SW480 (cell line): ENCODE results near the gene FAM8A1.

Experiments
- DNase-seq: peaks from one replicate; pipeline ENCODE4 v3.0.0-alpha.2; 2016; ENCODE audit warnings: low spot score

Gene FAM8A1

DNA sequence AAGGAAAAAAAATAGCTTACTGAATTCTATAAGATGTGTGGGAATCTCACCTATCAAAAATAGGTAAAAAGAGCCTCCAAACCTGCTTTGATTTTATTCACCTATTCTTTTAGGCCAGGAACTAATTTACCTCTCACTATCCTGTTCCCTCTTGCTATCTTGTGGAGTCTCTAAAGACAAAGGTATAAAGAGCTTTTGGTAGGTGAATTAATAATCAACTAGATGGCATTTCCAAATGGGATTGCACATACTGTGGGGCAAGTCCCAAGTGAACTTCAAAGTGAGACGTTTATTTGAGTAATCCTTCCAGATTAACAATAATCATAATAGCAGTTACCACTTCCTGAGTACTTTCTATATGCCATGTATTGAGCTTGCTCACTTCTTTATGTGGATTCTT is 2.8 kb downstream of the FAM8A1 start:
- DNase-seq, result no peak

DNA sequence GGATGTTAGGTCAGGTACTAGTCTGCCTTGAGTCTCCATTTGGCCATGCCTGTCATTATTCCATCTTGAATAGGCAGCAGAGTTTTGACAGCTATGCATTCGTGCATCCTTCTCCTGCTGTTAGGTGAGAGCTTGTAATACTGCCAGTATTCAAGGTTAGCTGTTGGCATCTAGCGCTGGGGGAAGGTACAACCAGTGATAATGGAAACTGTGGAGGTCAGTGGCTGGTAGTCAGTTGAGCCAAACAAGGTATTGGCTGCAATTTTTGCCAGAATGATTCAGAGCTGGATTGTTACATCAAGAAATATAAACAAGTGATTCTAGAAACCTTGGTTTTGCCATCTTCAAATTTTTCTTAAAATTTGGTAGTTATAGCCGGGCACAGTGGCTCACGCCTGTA is 6.5 kb downstream of the FAM8A1 start:
- DNase-seq, result no peak

DNA sequence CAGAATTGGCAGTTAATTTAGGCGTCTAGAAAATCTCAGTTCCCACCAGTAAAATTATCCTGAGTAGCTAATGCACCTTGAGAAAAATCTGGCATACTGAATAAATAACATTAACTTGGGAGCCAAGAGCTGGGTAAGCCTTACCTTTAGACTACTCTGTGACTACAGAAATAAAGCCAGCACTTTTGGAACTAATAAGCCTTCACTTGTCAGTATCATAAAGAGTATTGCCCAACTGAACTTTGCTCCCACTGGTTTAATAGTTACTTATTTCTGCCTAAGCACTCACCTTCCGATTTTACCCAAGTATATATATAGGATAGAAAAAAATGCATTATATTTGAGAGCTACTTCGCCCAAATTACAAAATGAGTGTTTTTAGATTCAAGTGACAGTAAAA is 10.7 kb downstream of the FAM8A1 start:
- no peak for DNase-seq

DNA sequence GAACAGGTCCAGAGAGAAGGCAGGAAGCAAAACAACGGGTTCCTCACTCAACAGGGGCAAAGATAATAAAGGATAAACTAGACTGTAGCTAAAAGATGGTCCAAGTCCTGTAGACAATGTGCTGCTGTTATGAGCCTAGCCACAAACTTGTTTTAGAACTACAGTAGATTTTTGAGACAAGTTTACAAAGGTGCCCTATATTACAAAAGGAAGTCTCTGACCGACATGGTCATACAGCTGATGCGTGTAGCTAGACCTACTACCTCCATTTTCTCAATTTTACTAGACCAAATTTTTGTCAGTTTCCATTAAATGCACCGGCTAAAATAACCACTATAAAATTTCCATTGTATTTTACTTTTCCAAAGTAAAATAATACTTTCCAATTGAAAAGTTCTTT is 11.9 kb downstream of the FAM8A1 start:
- DNase-seq, result no peak

DNA sequence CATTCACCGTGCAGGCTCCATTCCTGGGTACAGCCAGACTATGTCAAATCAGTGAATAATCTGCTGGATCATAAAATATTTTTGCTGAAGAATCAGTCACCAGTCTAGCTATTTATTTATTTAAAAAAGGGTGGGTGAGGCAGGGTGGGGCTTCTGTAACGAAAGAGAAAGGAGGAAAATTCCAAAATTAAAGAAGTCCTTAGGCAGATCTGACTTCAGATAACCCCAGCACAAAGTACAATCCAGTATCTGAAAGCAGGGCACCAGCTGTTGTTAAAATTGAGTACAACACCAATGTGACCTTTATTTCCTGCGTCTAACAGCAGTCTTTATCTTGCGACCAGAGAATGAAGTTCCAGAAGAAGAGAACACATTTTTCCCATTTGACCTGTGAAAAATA is 15.7 kb downstream of the FAM8A1 start:
- DNase-seq, result no peak

DNA sequence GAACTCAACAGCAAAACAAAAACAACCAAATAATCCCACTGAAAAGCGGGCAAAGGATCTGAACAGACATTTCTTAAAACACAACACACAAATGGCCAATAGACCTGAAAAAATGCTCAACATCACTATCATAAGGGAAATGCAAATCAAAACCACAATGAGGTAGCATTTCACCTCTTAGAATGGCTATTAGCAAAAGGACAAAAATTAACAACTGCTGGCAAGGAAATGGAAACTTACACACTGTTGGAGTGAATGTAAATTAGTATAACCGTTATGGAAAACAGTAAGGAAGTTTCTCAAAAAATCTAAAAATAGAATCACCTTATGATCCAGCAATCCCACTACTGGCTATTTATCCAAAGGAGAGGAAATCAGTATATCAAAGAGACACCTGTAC is 20.9 kb downstream of the FAM8A1 start:
- no peak for DNase-seq

DNA sequence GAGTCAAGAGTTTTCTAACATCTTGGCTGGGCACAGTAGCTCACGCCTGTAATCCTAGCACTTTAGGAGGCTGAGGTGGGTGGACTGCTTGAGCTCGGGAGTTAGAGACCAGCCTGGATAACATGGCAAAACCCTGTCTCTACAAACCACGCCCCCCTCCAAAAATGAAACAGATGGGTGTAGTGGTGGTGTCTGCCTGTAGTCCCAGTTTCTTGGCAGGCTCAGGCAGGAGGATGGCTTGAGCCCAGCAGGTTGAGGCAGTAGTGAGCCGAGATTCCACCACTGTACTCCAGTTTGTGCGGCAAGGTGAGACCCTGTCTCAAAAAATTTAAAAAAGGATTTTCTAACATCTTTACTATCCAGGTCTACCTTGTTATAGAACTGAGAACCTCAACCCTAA is 22.0 kb downstream of the FAM8A1 start:
- DNase-seq, result no peak

DNA sequence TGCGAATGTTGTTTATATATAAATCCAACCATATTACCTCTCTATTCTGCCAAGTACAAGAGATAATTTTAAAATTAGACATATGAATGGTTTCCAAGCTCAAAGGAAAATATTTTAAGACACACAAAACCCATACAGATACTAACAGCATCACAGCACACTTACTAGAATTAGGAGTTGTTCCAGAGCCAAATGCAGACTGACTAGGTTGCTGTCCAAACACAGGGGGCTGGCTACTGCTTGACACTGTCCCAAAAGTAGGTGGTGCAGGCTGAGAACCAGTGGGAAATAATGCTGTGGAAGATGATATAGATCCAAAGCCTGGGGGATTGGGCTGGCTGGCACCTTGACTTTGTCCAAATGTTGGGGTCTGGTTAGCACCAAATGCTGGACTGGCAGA is 24.3 kb downstream of the FAM8A1 start:
- DNase-seq, result no peak

DNA sequence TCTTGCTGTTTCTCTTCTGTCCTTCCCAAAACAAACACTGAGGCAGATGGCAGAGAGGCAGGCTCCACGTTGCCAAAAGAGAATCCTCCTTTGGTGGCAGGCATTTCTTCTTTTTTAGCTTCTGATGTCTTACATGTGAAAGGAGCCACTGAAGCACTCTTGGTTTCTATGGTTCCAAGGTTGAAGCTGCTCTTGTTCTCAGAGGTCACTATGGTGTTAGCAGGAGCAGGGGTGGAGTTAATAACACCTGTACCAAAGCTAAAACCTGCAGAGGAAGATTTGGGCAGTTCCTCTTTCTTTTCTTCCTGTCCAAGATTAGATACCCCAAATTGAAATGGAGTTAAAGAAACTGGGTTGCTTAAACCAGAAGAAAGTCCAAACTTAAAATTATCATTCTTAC is 28.8 kb downstream of the FAM8A1 start:
- no peak for DNase-seq

DNA sequence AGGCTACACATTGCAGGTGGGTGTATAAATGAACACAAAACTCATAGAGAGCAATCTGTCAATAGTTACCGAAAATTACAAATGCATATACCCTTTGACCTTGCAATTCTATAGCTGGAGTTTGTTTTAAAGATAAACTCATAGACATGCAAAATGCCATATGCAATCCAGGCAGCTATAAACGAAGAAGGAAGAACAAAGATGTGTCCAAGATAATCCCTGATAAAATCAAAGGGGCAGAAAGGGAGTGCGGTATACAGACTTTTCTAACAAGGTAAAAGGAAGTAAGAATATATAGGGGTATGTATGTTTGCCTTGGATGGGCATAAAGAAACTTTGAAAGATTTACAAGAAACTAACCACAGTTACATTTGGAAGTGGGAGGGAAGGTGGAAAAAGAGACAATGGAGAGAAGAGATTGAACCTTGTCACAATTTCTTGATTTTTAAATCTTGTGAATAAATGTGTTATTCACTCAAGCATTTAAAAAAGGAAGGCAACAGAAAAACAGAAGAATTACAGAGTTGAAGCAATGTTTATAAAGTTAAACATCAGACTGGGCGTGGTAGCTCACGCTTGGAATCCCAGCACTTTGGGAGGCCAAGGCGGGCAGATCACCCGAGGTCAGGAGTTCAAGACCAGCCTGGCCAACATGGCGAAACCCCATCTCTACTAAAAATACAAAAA is 29.9 kb downstream of the FAM8A1 start:
- DNase-seq, result no peak

DNA sequence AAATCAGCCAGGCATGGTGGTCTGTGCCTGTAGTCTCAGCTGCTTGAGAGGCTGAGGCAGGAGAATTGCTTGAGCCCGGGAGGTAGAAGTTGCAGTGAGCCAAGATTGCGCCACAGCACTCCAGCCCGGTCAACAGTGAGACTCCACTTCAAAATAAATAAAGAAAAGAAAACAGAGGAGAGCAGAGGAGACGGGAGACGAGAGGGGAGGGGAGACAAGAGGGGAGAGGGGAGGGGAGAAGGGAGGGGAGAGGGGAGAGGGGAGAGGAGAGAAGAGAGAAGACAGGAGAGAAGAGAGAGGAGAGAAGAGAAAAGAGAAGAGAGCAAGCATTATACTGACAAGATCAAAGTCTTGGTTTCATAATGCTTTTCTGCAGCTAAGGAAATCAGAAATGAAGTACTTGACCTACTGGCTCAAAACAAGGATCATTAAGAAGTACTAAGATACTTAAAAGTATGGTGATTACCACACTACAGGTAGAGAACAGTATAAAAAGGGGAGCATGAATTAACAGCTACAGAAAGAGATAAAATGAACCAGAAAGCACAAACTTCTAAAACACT is 30.5 kb downstream of the FAM8A1 start:
- DNase-seq, result no peak

DNA sequence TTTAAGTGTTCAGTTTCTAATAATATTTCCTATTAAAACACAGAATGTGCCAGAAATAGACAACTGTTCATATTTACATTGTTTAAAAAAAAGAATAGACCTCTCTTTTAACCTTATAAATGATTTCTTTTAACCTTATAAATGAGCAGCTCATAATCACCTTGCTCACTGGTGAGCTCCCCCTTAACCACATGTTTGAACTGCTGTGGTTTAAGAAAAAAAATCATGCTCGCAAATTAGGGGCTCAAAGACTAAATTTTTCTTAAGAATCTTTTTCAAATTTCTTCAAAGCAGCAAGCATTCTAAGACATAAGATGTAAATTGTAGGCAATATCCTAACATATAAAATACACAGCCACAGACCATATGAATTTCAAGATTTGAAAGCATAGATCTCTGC is 32.8 kb downstream of the FAM8A1 start:
- DNase-seq, result no peak

DNA sequence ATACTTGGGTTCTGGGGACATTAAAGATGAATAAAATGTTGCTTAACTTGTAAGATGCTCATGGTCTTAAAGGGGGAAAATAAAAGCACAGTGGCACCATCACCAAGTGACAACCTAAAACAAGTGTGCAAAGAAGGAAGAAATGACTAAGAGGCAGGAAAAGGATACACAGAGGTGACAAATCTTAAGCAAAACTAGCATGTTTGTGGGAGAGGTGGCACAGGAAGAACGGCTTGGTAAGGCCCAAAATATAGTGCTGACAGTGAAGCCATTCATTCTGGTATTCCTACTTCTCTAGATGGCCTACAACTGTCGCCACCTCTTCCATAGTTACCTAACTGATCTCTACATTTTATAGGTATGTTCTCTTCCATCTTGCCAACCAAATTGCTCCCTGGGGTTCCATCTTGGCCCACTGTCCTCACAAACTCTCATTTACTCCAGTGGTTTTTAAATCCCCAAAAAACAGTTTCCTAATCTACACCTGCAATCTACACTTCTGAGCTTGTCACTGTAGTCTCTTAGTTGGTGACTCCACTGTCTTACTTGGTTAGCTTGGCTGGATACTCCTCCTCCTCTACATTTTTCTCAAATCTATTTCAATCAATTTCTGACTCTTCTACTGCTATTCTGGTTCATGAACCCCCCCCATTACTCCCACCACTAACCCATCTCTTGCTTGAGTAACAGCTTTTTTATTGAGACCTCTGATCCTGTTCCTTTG is 33.5 kb downstream of the FAM8A1 start:
- DNase-seq, result no peak

DNA sequence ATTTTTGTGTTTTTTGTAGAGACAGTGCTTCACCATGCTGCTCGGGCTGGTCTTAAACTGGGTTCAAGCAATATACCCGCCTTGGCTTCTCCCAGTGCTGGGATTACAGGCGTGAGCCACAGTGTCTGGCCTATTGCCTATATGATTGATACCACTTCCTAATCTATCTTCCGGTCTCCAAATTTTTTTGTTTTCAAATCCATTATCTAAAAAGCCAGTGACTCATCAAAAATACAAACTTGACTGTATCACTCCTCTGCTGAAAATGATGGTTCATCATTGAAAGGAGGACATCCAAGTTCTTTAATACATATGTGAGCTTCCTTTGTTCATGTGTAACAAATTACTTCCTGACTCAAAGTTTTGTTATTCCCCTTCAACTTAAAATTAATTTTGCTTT is 35.5 kb downstream of the FAM8A1 start:
- no peak for DNase-seq

DNA sequence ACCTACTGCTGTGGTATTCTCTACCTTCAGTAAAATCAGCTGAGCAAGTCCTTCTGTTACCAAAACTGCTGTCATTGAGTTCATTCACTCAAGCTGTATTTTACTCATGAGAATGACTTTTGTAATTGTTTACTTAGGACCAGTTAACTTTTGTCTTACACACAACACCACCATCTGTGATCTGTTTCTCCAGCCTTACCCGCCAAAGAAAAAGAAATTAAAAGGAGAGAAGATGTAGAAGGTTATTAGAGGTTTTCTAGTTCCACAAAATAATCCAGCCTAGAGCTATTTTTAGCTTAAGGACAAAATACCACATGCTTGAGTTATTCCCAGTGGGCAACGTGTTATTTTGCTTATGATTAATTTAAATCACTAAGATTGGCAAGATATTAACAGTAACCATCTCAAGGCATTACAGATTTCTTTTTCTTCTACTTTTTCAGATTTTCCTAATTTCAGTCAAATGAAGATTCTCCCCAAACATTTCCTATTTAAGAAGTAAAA is 38.2 kb downstream of the FAM8A1 start:
- DNase-seq, result no peak

DNA sequence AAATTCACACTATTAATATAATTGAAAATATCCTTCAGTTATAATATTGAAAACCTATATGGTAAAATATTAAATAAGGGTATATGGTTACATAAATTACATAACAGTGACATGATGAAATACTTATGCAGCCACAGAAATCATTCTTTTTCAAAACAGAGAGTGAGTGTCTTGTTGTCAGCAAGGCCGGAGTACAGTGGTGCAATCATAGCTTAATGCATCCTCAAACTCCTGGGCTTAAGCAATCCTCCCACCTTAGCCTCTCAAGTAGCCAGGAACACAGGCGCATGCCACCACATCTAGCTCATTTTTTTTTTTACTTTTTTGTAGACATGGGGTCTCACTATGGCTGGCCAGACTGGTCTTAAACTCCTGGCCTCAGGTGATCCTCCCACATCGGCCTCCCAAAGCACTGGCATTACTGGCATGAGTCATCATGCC is 40.4 kb downstream of the FAM8A1 start:
- no peak for DNase-seq

DNA sequence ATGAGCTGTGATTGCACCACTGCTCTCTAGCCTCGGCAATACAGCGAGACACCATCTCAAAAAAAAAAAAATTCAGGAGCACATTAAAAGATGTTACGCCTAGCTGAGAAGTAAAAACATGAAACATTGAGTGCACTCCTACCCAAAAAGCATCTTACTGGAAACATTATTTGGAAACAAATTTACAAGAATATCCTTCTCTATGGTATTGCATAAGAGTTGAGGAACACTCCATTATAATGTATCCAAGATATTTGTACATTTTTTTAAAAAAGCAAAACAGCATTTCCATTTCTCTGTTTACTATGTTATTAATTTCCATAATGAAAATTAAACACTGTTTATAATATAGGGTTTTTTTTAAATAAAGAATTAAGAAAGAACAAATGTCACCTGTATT is 48.6 kb downstream of the FAM8A1 start:
- no peak for DNase-seq

DNA sequence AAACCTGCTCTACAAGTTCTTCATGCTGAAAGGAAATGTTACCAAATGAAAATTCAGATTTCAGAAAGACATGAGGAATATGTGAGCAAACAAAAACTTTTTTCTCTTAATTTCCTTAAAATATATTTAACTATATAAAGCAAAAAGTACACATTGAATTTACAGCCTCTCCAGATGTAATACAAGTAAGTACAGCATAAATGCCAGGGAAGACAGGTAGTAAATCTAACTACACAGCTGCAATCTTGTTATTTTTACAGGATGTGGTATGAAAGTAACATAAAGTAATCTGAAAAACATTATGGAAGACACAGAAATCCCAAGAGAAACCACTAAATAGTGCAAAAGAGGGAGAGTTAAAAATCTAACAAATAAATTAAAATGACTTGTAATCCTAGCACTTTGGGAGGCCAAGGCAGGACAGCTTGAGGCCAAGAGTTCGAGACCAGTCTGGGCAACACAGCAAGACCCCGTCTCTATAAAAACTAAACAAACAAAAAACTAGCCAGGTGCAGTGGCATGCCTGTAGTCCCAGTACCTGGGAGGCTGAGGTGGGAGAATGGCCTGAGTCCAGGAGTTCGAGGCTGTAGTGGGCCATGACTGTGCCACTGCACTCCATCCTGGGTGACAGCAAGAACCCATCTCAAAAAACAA is 50.7 kb downstream of the FAM8A1 start:
- no peak for DNase-seq

DNA sequence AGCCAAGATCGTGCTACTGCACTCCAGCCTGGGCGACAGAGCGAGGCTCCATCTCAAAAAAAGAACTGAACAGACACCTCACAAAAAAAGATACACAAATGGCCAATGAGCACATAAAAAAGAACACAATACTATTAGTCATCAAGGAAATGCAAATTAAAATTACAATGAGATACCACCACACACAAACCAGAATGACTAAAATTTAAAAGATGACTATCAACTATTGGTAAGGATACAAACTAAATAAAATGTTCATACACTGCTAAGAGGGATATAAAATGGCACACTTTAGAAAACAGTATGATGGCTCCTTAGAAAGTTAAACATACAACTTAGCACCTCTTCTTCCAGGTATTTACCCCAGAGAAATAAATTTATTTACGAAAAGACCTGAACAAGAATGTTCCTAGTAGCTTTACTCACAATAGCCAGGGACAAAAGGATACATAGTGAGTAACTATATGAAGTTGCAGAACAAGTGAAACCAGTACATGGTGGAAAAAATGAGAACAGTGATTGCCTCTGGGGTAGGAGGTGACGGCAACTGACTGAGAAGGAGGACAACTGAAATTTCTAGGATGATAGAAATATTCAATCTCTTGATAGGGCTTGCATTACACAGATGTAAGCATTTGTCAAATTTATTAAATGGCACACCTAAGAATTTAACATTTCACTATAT is 53.2 kb downstream of the FAM8A1 start:
- DNase-seq, result no peak

DNA sequence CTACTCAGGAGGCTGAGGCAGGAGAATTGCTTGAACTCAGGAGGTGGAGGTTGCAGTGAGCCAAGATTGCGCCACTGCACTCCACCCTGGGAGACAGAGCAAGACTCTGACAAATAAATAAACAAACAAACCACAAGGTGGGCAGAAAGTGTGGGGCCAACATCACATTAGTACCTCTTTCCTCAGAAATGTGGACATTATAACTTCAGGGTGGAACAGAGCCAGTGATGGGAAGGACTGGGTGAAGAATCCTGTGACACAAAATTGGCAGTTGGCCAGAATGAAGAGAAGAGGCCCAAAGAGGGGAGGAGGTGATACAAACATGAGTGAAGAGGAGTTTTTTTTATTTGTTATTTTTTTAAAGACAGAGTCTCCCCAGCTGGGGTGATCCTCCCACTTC is 56.0 kb downstream of the FAM8A1 start:
- no peak for DNase-seq

DNA sequence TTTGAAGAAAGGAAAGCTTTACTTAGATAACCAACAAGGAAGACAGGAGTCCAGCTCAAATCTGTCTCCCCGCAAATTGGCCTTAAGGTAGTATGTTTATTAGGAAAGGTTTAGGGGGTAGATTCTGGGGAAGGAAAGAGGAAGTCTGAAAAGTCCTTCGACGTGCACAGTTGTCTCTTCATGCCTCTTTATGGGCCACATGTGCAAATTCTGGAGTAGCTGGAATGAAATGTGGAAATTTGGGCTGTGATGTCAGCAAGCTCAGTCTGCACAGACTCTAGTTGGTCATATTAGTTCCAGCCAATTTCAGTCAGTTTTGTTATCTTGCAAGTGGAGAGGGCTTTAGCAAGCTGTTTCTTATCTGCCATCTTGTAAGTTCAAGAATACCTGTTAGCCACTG is 56.5 kb downstream of the FAM8A1 start:
- no peak for DNase-seq
